Measurements from ENCODE around the gene DUSP10. TPM values are rescaled to one million over a fixed set of nuclear protein-coding genes. Genes with fewer than 3 reads are reported as not detected.
A peak's percentile ranks its signal among the peaks of the same experiment; 100 is the strongest.

DUSP10 gene
- total RNA-seq, 1 experiment from 2014 or later = 6.2 TPM

- Histone ChIP-seq H3K4me2 (ENCODE audit: low read length) (peak overlapping the region; percentile 83), H4K20me1 (ENCODE audit: low read length) (no peaks in the 10 kb centered on the region), H3K36me3 (ENCODE audit: low read depth, low read length) (no peaks in the 10 kb centered on the region), H3K27ac (ENCODE audit: low read length) (no peak overlapping the region), H3K79me2 (ENCODE audit: low read length) (0 out of 2 replicates have a peak, but pooled peaks cover 5% of the 10 kb centered on the region), H3F3A (ENCODE audit: low read length, unreplicated experiment) (no peaks in the 10 kb centered on the region), H2AFZ (ENCODE audit: low read length) (peak overlapping the region; percentile 91), H3K4me3 (ENCODE audit: low read length) (peak overlapping the region; percentile 89), H3K9me3 (ENCODE audit: low read length) (no peaks in the 10 kb centered on the region), H3K9me2 (replicated peaks; ENCODE audit: low read length) (no peaks in the 10 kb centered on the region), H3K9ac (ENCODE audit: low read length) (0 out of 2 replicates have a peak overlapping the region, but pooled peaks have one; percentile 61), H3K27me3 (ENCODE audit: low read length) (no peaks in the 10 kb centered on the region), H3K4me1 (ENCODE audit: insufficient read depth, low read length) (peaks cover 15% of the 10 kb centered on the region)
- intact Hi-C loops (cut with micrococcal nuclease) = loop anchor here (2.0 to 5.0 kb wide), 4 partner anchors 22 to 367 kb away; no protein-coding TSS in a partner anchor
- no peak for ATAC-seq
- peak; percentile 14 for DNase-seq
- POLR2A ChIA-PET (ENCODE audit: unreplicated experiment) = no interaction called here
- CTCF ChIA-PET = interaction anchor here (2.6 kb wide), 1 partner anchor 197 kb away, joined by 11 read pairs; no protein-coding TSS in a partner anchor
- TF ChIP-seq EZH2 (IDR thresholded peaks at IDR 0.05; ENCODE audit: low read length, unreplicated experiment) = no peak
- TF ChIP-seq CTCF (conservative IDR thresholded peaks at IDR 0.05; ENCODE audit: low read depth, low read length) = no peak
- TF ChIP-seq EZH2phosphoT487 (IDR thresholded peaks at IDR 0.05; ENCODE audit: borderline replicate concordance, low read length) = no peak
- no TSS peak for BruUV-seq (replicated peaks)
Measured at GRCh38 chr1:221740369-221740992, 1.4 kb downstream of the DUSP10 start.

GRCh38 chr1:221739677-221740025, 2.2 kb downstream of the DUSP10 start:
- Histone ChIP-seq H2AFZ (ENCODE audit: low read length) (no peak overlapping the region), H3F3A (ENCODE audit: low read length, unreplicated experiment) (no peaks in the 10 kb centered on the region), H3K27ac (ENCODE audit: low read length) (no peak overlapping the region), H3K4me2 (ENCODE audit: low read length) (no peak overlapping the region), H3K79me2 (ENCODE audit: low read length) (0 out of 2 replicates have a peak, but pooled peaks cover 5% of the 10 kb centered on the region), H4K20me1 (ENCODE audit: low read length) (no peaks in the 10 kb centered on the region), H3K36me3 (ENCODE audit: low read depth, low read length) (no peaks in the 10 kb centered on the region), H3K9me3 (ENCODE audit: low read length) (no peaks in the 10 kb centered on the region), H3K4me3 (ENCODE audit: low read length) (no peak overlapping the region), H3K9me2 (replicated peaks; ENCODE audit: low read length) (no peaks in the 10 kb centered on the region), H3K4me1 (ENCODE audit: insufficient read depth, low read length) (peaks cover 15% of the 10 kb centered on the region), H3K27me3 (ENCODE audit: low read length) (no peaks in the 10 kb centered on the region), H3K9ac (ENCODE audit: low read length) (no peak overlapping the region)
- no peak for TF ChIP-seq CTCF (conservative IDR thresholded peaks at IDR 0.05; ENCODE audit: low read depth, low read length)
- no peak for TF ChIP-seq EZH2 (IDR thresholded peaks at IDR 0.05; ENCODE audit: low read length, unreplicated experiment)
- TF ChIP-seq EZH2phosphoT487 (IDR thresholded peaks at IDR 0.05; ENCODE audit: borderline replicate concordance, low read length) = no peak
- no TSS peak for BruUV-seq (replicated peaks)
- intact Hi-C loops (cut with micrococcal nuclease) = loop anchor here (2.0 to 5.0 kb wide), 4 partner anchors 21 to 368 kb away; no protein-coding TSS in a partner anchor
- no peak for DNase-seq
- ChIA-PET CTCF (no interaction called here), POLR2A (ENCODE audit: unreplicated experiment) (no interaction called here)
- ATAC-seq = no peak

- no peak overlapping the region for H3K27ac ChIP-seq (ENCODE audit: low read length)
- BruUV-seq (replicated peaks) = no TSS peak
- H3K4me3 ChIP-seq (ENCODE audit: low read length) = no peak overlapping the region
- ChIA-PET CTCF (no interaction called here), POLR2A (ENCODE audit: unreplicated experiment) (no interaction called here)
- H3K4me2 ChIP-seq (ENCODE audit: low read length) = no peak overlapping the region
- 0 out of 2 replicates have a peak, but pooled peaks cover 5% of the 10 kb centered on the region for H3K79me2 ChIP-seq (ENCODE audit: low read length)
- H3K36me3 ChIP-seq (ENCODE audit: low read depth, low read length) = no peaks in the 10 kb centered on the region
- no peaks in the 10 kb centered on the region for H4K20me1 ChIP-seq (ENCODE audit: low read length)
- peaks cover 15% of the 10 kb centered on the region for H3K4me1 ChIP-seq (ENCODE audit: insufficient read depth, low read length)
- no peak overlapping the region for H2AFZ ChIP-seq (ENCODE audit: low read length)
- ATAC-seq (no peak), DNase-seq (no peak)
- intact Hi-C loops (cut with micrococcal nuclease) = no loop called here
- no peaks in the 10 kb centered on the region for H3K27me3 ChIP-seq (ENCODE audit: low read length)
- no peak for TF ChIP-seq EZH2phosphoT487 (IDR thresholded peaks at IDR 0.05; ENCODE audit: borderline replicate concordance, low read length)
- H3K9me3 ChIP-seq (ENCODE audit: low read length) = no peaks in the 10 kb centered on the region
- no peak overlapping the region for H3K9ac ChIP-seq (ENCODE audit: low read length)
- H3F3A ChIP-seq (ENCODE audit: low read length, unreplicated experiment) = no peaks in the 10 kb centered on the region
- H3K9me2 ChIP-seq (replicated peaks; ENCODE audit: low read length) = no peaks in the 10 kb centered on the region
Measured at GRCh38 chr1:221739018-221739676, 2.7 kb downstream of the DUSP10 start.

Measured in PC-3 (cell line).